ENCODE data around the gene OR5B12.

OR5B12 gene

GRCh38 chr11:58392746-58393145 is 49.3 kb downstream of the OR5B12 start:
- no peak for DNase-seq (ENCODE audit: low spot score)
- no peak for TF ChIP-seq CTCF (IDR thresholded peaks at IDR 0.05; ENCODE audit: borderline replicate concordance, control extremely low read depth, extremely low read depth, insufficient read depth, missing control alignments)
- in situ Hi-C loops (cut with MboI; ENCODE audit: low sequenced_read_pairs, unreplicated experiment): no loop called here

GRCh38 chr11:58391879-58392278 is 50.2 kb downstream of the OR5B12 start:
- DNase-seq (ENCODE audit: low spot score): no peak
- in situ Hi-C loops (cut with MboI; ENCODE audit: low sequenced_read_pairs, unreplicated experiment): no loop called here
- no peak for TF ChIP-seq CTCF (IDR thresholded peaks at IDR 0.05; ENCODE audit: borderline replicate concordance, control extremely low read depth, extremely low read depth, insufficient read depth, missing control alignments)

GRCh38 chr11:58390551-58391063 is 51.4 kb downstream of the OR5B12 start:
- TF ChIP-seq CTCF (IDR thresholded peaks at IDR 0.05; ENCODE audit: borderline replicate concordance, control extremely low read depth, extremely low read depth, insufficient read depth, missing control alignments): no peak
- no peak for DNase-seq (ENCODE audit: low spot score)
- in situ Hi-C loops (cut with MboI; ENCODE audit: low sequenced_read_pairs, unreplicated experiment): no loop called here
